Measurements from ENCODE around the gene SSU72.
"Not testable (repeated sequence)": the region's sequence is repeated elsewhere in the genome, so short reads cannot be mapped to it uniquely, and the experiment has no call there.

Gene SSU72

DNA sequence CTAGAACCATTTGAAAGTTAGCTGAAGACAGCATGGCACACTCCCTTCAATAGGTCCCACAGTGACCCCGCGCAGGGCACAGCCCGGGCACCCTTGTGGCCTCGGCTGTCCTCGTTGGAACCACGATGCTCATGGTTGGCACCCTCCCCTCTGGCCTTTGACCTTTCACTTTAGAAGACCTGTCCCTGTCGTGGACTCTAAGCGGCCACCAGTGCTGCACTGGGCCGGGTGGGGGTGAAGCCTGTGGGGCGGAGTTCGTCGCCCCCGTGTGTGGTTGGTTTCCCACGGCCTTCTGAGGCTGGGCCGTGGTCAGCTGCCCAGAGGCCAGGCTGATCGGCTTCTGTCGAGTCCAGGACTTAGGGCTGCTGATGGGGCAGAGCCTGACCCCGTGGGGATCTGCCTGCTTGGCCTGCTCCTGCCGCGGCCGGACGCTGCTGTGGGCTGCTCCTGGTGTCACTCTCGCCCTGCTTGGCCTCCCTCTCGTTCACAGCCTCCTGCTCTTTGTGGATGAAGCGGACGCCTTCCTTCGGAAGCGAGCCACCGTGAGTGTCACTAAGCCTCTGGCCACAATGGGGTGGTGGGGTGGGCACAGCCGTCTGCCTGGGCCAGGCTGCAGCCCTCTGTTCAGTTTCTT lies 49.8 kb downstream of the SSU72 start:
- not testable (repeated sequence) for DNase-seq

DNA sequence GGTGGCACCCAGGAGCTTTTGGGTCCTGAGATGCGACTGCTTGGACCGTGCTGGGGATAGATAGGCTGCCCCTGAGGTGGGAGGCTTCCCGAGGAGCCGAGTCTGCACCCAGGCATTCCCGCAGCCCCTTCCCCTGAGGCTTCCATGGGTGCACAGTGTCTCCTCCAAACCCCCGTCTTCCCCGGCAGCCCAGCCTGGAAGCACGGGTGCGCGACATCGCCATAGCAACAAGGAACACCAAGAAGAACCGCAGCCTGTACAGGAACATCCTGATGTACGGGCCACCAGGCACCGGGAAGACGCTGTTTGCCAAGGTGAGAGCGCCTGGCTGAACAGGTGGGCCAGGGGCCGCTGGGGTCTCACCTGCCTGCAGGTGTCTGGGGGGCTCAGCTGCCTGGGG lies 51.0 kb downstream of the SSU72 start:
- not testable (repeated sequence) for DNase-seq

DNA sequence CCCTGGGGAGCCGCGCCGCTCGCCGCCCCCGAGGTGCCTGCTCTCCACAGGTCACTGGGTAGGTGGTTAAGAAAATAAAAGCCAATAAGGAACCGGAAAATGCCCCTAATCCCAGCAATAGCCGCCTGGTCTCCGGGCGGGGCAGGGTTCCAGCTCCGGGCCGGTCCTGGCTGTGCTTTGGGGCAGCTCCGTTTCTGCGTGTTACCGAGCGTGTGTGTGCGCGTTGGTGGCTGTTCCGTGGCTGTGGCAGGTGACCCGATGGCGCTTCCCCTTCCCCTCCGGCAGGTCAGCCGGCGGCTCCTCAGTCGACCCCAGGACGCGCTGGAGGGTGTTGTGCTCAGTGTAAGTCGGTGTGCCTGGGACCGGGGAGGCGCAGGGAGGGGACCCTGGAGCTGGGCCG lies 51.4 kb downstream of the SSU72 start:
- DNase-seq = not testable (repeated sequence)

DNA sequence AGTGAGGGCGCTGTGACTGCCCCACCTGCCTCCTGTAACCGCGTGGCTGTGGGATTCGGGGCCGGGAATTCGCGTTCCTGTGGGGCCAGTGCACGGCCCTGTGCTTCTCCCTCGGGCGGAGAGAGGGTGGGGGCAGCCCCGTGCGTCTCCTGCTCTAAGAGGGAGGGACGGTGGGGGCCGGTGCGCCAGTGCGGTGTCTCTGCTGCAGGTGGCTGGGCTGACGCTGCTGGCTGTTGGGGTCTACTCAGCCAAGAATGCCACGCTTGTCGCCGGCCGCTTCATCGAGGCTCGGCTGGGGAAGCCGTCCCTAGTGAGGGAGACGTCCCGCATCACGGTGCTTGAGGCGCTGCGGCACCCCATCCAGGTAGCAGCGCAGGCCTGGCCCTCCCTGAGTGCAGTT lies 52.1 kb downstream of the SSU72 start:
- DNase-seq = not testable (repeated sequence)

DNA sequence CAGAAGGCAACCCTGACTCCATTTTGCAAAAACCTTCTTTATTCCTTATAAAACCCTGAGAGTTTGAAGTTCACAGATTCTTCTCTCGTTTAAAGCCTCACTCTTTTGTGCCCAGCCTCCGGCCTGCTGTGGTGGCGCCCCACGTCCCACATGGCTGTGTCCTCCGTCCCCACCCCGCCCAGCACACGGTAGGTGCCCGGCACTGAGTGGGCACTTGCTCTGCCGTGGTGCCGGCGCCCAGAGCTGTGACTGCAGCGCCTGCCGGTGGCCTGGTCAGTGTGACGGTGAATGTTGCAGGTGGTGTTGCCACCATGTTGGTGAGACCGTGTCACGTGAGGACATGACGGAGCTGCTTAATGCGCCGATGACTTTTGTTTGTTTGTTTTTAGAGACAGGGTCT lies 53.3 kb downstream of the SSU72 start:
- no peak for DNase-seq

DNA sequence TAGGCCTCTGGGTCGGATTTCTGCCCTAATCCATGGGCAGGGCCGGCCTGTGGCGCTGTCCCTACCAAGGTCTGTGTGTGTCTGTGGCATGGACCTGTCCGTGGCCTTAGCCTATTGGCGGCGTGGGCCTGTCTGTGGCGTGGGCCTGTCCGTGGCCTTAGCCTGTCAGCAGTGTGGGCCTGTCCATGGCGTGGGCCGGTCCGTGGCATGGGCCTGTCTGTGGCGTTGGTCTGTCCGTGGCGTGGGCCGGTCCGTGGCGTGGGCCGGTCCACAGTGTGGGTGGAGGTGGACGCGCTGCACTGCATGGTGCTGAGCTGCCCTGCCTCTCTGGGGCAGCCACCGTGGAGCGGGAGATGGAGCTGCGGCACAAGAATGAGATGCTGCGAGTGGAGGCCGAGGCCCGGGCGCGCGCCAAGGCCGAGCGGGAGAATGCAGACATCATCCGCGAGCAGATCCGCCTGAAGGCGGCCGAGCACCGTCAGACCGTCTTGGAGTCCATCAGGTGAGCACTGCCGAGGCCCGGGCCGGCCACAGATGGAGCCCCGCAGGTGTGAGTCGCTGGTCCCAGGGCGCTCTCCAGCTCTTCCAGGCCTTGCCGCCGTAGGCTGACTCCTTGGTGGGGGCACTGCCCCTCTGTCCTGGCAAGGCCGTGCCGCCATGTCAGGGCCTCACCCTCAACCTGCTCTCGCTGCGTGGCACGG lies 54.7 kb downstream of the SSU72 start:
- not testable (repeated sequence) for DNase-seq

DNA sequence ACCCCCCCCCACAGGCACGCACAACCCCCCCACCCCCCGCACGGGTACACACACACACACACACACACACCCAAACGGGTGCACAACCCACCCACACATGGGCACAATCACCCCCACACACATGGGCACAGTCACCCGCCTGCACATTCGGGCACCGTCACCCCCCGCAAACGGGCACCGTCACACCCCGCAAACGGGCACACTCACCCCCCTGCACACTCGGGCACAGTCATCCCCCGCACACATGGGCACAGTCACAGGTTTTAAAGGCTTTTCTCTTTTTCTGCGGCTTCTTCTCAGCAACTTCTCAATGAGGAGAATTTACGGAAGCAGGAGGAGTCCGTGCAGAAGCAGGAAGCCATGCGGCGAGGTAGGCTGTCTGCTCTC lies 56.0 kb downstream of the SSU72 start:
- not testable (repeated sequence) for DNase-seq

DNA sequence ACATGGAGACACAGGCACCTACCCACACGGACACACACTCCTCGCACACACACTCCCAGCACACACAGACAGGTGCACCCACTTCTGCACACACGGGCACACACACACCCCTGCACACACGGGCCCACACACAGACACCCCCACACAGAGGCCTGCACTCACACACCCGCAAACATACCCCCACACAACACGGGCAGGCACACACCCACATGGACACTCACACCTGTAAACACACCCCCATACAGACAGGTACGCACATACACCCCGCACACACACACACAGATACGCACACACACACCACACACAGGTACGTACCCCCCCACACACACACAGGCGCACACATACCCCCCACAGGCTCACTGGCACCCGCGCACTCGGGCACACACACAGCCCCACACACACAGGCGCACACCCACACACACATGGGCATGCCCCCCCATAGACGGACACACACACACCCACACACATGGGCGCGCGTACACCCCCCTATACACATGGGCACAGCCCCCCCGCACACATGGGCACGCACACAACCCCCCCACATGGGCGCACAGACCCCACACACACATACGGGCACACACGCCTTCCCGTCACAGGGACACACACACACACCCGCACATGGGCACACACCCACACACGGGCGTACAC lies 56.6 kb downstream of the SSU72 start:
- no peak for DNase-seq

DNA sequence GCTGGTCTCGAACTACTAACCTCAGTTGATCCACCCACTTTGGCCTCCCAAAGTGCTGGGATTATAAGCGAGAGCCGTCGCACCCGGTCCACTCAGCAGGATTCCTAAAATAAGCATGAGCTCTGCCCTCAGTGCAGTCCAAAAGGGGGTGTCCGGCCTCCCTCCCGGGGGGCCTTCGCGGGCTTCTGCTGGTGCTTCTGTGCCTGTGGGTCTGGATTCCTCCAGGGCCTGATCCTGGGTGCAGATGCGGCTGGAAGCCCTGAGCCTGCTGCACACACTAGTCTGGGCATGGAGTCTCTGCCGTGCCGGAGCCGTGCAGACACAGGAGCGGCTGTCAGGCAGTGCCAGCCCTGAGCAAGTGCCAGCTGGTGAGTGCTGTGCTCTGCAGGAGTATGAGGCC lies 57.7 kb downstream of the SSU72 start:
- DNase-seq = not testable (repeated sequence)

DNA sequence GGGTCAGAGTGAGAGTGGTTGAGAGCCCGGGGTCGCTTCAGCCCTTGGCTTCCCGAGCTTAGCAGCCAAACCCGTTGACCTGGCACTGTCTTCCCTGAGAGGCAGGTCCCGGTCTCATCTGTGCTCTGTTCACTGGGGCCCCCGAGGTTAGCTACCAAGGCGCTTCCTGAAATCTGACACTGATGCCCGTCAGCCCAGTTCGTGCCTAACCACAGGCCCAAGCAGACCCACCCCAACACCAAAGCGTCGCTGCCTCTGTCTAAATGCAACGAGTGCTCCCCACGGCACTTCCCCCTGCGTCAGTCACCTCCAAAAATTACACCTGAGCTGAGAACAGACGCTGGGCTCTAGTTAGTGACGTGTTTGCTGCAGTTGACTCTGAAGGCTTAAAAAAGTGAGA lies 60.3 kb downstream of the SSU72 start:
- DNase-seq = not testable (repeated sequence)

DNA sequence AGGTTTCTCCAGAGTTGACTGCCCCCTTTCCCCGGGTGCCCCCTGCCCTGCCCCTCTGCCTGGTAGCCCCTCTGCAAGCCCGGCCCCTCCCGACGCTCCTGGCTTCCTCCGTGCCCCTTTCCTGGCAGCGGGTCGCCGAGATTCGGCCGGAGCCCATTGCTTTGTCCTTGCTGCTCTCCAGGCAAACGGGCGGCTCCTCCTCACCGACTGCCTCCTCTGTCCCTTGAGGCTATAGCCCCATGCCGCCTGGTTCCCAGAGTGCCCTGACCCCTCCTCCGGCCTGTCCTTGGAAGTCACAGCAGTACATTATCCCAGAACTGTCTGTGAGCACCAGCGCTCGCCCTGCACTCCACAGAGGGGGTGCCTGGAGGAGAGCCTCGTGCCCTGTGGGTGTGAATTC lies 61.0 kb downstream of the SSU72 start:
- DNase-seq = not testable (repeated sequence)

DNA sequence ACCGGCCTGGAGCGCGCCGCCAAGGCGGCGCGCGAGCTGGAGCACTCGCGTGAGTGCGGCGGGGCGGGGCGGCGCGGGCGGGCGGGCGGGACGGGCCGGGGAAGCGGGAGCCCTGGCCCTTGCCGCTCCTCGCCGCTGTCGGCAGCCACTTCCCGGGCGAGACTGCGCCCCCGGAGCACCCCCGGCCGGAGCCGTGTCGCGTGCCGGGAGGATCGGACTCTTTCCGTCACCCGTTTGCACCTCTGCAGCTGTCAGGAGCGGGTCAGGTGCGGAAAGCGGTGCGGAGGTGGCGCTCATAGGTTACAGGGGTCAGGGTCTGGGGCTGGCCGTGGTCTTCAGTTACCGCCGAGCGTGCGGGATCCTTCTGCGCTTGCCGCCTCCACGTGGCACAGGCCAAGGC lies 62.2 kb downstream of the SSU72 start:
- not testable (repeated sequence) for DNase-seq

DNA sequence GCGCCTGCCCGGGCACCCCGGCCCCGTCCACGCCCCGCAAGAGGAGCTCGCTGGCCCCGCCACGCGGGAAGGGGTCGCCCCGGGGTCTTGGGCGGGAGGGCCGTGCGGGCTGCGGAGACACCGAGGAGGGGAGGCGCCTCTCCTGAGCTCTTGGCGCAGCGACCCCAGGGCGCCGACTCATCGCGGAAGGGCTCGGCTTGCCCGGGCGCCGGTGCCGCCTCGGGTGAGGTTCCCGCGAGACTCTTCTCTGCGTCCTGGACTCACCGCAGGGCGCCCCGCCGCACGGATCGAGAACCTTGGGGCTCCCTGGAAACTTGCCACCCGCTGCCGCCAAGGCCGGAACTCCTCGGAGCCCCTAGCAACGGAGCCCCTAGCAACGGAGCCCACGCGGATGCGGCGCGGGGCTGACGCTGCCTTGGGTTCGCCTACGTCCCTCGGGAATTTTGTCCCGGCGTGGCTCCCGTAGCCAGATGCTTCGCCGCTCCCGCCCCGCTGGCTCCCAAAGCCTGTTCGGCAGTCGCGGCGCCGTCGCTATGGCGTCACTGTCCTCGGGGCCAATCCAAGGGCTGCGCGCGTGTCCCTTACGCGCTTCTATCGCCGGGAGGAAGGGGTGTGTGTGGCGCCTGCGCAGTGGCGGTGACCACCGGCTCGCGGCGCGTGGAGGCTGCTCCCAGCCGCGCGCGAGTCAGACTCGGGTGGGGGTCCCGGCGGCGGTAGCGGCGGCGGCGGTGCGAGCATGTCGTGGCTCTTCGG lies 63.0 kb downstream of the SSU72 start, which contains the start of gene ATAD3A:
Gene ATAD3A, plus strand, starts transcription at position 630 of the 753 bp plus-strand sequence. Its CDS starts 107 bp downstream, at position 737.
- peak; percentile 95 for DNase-seq

DNA sequence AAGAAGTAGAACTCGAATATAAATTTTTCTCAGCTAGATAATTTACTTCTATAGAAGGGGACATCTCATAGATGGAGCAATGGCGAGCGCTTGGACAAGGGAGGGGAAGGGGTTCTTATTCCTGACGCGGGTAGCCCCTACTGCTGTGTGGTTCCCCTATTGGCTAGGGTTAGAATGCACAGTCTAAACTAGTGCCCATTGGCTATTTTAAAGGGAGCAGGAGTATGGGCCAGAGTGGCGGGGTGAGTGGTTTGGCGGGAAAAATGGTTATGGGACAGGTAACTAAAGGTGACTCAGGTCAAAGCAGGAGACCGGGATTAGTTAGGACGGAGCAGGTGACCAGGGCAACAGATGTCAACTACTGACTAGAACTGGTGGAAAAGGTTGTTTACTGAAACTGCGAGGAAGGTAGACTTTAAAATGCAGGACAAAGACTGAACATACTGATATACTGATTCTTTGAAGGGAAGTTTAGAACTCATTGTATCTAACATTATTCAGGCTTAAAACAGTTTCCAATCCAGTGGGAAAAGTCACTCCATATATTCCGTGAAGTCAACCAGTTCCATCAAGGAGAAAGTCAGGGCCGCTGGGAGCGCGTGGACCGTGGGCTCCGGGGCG lies 63.6 kb downstream of the SSU72 start:
- DNase-seq = no peak

DNA sequence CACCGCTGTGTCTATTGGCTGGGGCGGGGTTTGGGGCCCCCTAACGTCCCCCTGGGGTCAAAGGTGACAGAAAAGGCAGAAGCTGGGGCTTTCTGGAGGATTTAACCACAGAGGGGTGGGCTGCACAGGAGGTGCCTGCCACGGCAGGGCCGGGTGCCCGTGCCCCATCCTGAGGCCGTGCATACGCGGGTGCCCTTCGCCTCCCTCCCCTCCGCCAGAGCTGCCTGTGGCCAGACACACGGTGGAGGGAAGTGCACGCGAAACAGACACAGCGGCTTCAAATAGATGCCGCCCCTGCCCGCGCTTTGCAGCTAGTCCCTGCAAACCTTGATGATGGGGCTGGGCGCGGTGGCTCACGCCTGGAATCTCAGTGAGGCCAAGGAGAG lies 65.2 kb downstream of the SSU72 start:
- not testable (repeated sequence) for DNase-seq

DNA sequence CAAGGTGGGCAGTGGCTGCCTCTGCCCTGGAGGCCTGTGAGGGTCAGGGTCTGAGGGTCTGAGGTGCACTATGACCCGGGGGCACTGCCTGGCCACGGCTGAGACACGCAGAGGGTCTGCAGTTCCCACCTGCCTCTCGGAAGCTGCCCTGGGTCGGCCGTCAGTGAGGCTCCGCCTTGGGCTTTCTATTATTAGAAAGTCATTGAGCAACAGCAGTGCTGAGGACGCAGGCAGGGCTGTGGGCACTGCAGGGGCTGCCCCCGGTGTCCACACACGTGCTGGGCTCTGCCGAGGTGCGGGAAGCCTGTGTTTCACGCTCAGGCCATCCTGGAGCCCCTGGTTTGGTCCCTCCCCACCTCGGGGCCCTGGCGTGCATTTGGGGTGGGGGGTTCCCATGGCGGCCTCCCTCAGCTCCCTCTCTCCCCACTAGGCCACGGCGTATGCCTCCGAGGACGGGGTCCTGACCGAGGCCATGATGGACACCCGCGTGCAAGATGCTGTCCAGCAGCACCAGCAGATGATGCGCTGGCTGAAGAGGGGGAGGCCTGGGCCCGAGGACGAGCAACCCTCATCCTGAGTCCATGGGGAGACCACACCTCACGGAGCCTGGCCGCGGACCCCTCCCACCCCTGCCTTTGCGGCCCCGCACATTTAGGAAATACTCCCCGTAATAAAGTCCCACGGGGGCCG lies 65.7 kb downstream of the SSU72 start:
- DNase-seq = not testable (repeated sequence)

DNA sequence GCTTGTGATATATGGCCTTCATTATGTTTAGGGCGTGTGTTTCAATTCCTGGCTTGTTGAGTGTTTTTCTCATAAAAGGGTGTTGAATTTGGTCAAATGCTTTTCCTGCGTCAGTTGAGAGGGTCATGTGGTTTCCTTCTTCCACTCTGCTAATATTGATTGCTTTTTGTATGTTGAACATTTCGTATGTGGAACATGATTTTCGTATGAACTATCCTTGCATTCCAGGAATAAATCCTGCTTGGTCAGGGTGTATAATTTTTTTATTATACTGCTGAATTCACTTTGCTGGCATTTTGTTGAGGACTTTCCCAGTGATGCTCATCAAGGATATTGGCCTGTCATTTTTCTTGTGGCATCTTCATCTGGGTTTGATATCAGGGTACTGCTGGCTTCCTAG lies 67.4 kb downstream of the SSU72 start:
- no peak for DNase-seq

DNA sequence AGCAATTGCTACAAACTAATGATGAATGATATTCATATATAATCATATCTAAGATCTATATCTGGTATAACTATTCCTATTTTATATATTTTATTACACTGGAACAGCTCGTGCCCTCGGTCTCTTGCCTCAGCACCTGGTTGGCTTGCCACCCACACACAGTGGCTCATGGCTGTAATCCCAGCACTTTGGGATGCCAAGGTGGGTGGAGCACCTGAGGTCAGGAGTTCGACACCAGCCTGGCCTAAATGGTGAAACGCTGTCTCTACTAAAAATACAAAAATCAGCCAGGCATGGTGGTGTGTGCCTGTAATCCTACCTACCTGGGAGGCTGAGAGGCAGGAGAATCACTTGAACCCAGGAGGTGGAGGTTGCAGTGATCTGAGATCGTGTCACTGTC lies 68.9 kb downstream of the SSU72 start:
- DNase-seq = not testable (repeated sequence)

DNA sequence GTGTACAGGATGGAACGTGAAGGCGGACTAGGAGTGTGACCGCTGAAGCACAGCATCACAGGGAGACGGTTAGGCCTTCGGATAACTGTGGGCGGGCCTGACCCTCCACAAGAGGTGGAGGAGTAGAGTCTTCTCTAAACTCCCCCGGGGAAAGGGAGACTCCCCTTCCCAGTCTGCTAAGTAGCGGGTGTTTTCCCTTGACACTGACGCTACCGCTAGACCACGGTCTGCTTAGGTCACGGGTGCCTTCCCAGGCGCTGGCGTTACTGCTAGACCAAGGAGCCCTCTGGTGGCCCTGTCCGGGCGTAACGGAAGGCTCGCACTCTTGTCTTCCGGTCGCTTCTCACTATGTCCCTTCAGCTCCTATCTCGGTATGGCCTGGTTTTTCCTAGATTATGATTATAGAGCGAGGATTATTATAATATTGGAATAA lies 69.3 kb downstream of the SSU72 start:
- not testable (repeated sequence) for DNase-seq

DNA sequence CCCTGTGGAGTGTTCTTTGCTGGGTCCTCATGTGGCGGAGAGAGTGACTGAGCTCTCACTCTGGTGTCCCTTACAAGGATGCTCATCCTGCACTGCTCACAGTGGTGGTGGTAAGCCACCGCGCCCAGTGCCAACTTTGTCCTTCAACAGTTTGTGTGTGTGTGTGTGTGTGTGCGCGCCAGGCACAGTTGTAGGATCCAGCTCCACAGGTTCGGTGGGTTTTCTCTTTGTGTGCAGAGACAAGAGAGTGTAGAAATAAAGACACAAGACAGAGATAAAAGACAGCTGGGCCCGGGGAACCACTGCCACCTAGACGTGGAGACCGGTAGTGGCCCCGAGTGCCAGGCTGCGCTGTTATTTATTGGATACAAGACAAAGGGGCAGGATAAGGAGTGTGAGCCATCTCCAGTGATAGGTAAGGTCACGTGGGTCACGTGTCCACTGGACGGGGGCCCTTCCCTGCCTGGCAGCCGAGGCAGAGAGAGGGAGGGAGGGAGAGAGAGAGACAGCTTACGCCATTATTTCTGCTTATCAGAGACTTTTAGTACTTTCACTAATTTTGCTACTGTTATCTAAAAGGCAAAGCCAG lies 69.8 kb downstream of the SSU72 start:
- peak; percentile 42 for DNase-seq

DNA sequence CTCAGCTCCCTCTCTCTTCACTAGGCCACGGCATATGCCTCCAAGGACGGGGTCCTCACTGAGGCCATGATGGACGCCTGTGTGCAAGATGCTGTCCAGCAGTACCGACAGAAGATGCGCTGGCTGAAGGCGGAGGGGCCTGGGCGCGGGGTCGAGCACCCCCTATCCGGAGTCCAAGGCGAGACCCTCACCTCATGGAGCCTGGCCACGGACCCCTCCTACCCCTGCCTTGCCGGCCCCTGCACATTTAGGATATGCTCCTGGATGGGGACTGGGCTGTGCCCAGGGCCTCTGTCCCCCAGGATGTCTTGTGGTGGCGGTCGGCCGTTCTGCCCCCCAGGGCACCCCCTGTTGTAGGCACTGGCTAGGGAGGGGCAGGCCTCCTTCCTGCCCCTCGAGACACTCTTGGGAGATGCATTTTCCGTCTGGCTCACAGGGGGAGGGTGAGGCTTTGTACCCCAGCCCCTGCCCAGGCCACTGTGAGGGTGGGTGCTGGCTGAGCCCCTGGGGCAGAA lies 79.1 kb downstream of the SSU72 start:
- not testable (repeated sequence) for DNase-seq
